GM23338 (cell line): Measurements from ENCODE around the gene MBOAT1.

Source experiments
- CTCF ChIP-seq, 2 experiments: fragments of 200-600 bp in 1 of 2; sonication (generic) in 1 of 2; conservative IDR thresholded peaks; 2 replicates each; pipeline versions ENCODE4 v1.5.1 to v1.6.1; 2016 to 2017; ENCODE audit warnings: antibody characterized with exemption in 2 of 2, low read depth in 2 of 2, mild to moderate bottlenecking in 2 of 2, moderate library complexity in 1 of 2
- ETS1 ChIP-seq: IDR thresholded peaks from 2 replicates; pipeline ENCODE4 v1.6.1; 2016; ENCODE audit warnings: antibody characterized with exemption
- EZH2 ChIP-seq: fragments of 200-600 bp; sonication (generic); IDR thresholded peaks from one replicate; pipeline ENCODE4 v1.8.0; 2017; ENCODE audit warnings: antibody characterized with exemption, mild to moderate bottlenecking, low read depth; ENCODE audit not compliant: unreplicated experiment
- JUNB ChIP-seq: IDR thresholded peaks from one replicate; pipeline ENCODE4 v1.6.1; 2016; ENCODE audit warnings: antibody characterized with exemption; ENCODE audit not compliant: unreplicated experiment
- POLR2AphosphoS5 ChIP-seq: IDR thresholded peaks from 2 replicates; pipeline ENCODE4 v1.6.1; 2016; ENCODE audit warnings: antibody characterized with exemption, low read depth
- REST ChIP-seq: IDR thresholded peaks from one replicate; pipeline ENCODE4 v1.6.1; 2018; ENCODE audit warnings: antibody characterized with exemption; ENCODE audit not compliant: unreplicated experiment
- STAT1 ChIP-seq: IDR thresholded peaks from one replicate; pipeline ENCODE4 v1.6.1; 2016; ENCODE audit warnings: antibody characterized with exemption; ENCODE audit not compliant: unreplicated experiment

GRCh38 chr6:20166210-20166609 lies 46.1 kb downstream of the MBOAT1 start:
- TF ChIP-seq CTCF (conservative IDR thresholded peaks at IDR 0.05; ENCODE audit: low read depth in 2 of 2) (no peak), POLR2AphosphoS5 (no peak), ETS1 (no peak), EZH2 (no peak), REST (no peak), STAT1 (no peak), JUNB (no peak)
